Suprapubic skin (tissue), 4 donors: ENCODE results near the gene RAB40C. TPM values are rescaled to one million over a fixed set of nuclear protein-coding genes. Genes with fewer than 3 reads are reported as not detected.
A peak's percentile ranks its signal among the peaks of the same experiment; 100 is the strongest.

Experiments used
- DNase-seq, 2 donors: peaks; one replicate each; pipeline ENCODE4 v3.0.0-alpha.2; 2019; ENCODE audit warnings: low spot score in 2 of 2
- H3K27ac ChIP-seq: fragments of 200-600 bp; sonication (generic); one replicate; pipeline ENCODE4 v1.5.1; 2019
- H3K27me3 ChIP-seq: fragments of 200-600 bp; sonication (generic); one replicate; pipeline ENCODE4 v1.5.1; 2019
- H3K36me3 ChIP-seq: fragments of 200-600 bp; sonication (generic); one replicate; pipeline ENCODE4 v1.5.1; 2019
- H3K4me1 ChIP-seq: fragments of 200-600 bp; sonication (generic); one replicate; pipeline ENCODE4 v1.5.1; 2019
- H3K4me3 ChIP-seq: fragments of 200-600 bp; sonication (generic); one replicate; pipeline ENCODE4 v1.5.1; 2019; ENCODE audit warnings: mild to moderate bottlenecking
- H3K9me3 ChIP-seq: fragments of 200-600 bp; sonication (generic); one replicate; pipeline ENCODE4 v1.5.1; 2019
- CTCF ChIP-seq, 2 donors: fragments of 200-600 bp in 1 of 2; fragments of 450-650 bp in 1 of 2; sonication (generic) in 1 of 2; IDR thresholded peaks; one replicate each; pipeline ENCODE4 v1.5.1; 2016 to 2019; ENCODE audit warnings: antibody characterized with exemption in 2 of 2, mild to moderate bottlenecking in 1 of 2, moderate library complexity in 1 of 2
- EP300 ChIP-seq: sonication (generic); formaldehyde crosslinking; IDR thresholded peaks from one replicate; pipeline ENCODE4 v1.6.1; 2017; ENCODE audit warnings: antibody characterized with exemption
- POLR2A ChIP-seq, 2 donors: fragments of 450-650 bp; IDR thresholded peaks; one replicate each; pipeline ENCODE4 v1.6.1; 2017; ENCODE audit warnings: antibody characterized with exemption in 2 of 2, mild to moderate bottlenecking in 2 of 2, moderate library complexity in 2 of 2
- POLR2AphosphoS5 ChIP-seq, 3 donors: sonication (generic); formaldehyde crosslinking; IDR thresholded peaks; one replicate each; pipeline ENCODE4 v1.6.1; 2017; ENCODE audit warnings: antibody characterized with exemption in 3 of 3
- WGBS: methylation state at CpG from one replicate; pipeline ENCODE4 v1.1.5; 2018; 5-methylcytosine and 5-hydroxymethylcytosine counted together
- total RNA-seq, 4 donors: library from RNA; depleted of rRNA; stranded (reverse); fragments of >200 nt; gene quantifications; one replicate each; pipeline ENCODE4 v1.1.0, GENCODE V29; 2016

The RAB40C gene
- total RNA-seq, 4 donors from 2014 or later, result 77.8 to 116 (median 110) TPM

DNA sequence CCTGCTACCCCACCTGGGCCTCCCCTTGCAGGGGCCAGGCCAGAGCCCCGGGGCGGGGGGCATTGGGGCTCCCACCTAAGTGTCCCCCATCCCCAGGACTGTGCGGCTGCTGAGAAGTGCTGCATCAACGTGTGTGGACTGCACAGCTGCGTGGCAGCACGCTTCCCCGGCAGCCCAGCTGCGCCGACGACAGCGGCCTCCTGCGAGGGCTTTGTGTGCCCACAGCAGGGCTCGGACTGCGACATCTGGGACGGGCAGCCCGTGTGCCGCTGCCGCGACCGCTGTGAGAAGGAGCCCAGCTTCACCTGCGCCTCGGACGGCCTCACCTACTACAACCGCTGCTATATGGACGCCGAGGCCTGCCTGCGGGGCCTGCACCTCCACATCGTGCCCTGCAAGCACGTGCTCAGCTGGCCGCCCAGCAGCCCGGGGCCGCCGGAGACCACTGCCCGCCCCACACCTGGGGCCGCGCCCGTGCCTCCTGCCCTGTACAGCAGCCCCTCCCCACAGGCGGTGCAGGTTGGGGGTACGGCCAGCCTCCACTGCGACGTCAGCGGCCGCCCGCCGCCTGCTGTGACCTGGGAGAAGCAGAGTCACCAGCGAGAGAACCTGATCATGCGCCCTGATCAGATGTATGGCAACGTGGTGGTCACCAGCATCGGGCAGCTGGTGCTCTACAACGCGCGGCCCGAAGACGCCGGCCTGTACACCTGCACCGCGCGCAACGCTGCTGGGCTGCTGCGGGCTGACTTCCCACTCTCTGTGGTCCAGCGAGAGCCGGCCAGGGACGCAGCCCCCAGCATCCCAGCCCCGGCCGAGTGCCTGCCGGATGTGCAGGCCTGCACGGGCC lies 42.8 kb downstream of the RAB40C start:
- TF ChIP-seq POLR2A (IDR thresholded peaks at IDR 0.05) (no peak), EP300 (no peak), CTCF (IDR thresholded peaks at IDR 0.05) (no peak), POLR2AphosphoS5 (IDR thresholded peaks at IDR 0.05) (no peak)

GRCh38 chr16:633336-634050 lies 43.6 kb downstream of the RAB40C start:
- WGBS, result 94% methylated on average over 42 of the region's 74 CpGs
- Histone ChIP-seq H3K4me3 (no peak overlapping the region), H3K27ac (no peak overlapping the region), H3K4me1 (peaks cover 43% of the 10 kb centered on the region), H3K36me3 (peaks cover 24% of the 10 kb centered on the region), H3K9me3 (no peaks in the 10 kb centered on the region), H3K27me3 (no peaks in the 10 kb centered on the region)
- TF ChIP-seq CTCF (IDR thresholded peaks at IDR 0.05) (no peak), POLR2AphosphoS5 (IDR thresholded peaks at IDR 0.05) (no peak), EP300 (no peak), POLR2A (IDR thresholded peaks at IDR 0.05) (no peak)
- no peak for DNase-seq

More for the DNA sequence above, 42.8 kb downstream of the RAB40C start:
- Histone ChIP-seq H3K4me1 (peaks cover 43% of the 10 kb centered on the region), H3K36me3 (peaks cover 32% of the 10 kb centered on the region), H3K27ac (no peak overlapping the region), H3K4me3 (no peak overlapping the region), H3K27me3 (no peaks in the 10 kb centered on the region), H3K9me3 (no peaks in the 10 kb centered on the region)
- DNase-seq, result no peak
- 91% methylated on average over 17 of the region's 67 CpGs for WGBS

- Histone ChIP-seq H3K27ac (no peak overlapping the region), H3K9me3 (no peaks in the 10 kb centered on the region), H3K4me3 (no peak overlapping the region), H3K27me3 (no peaks in the 10 kb centered on the region), H3K36me3 (peaks cover 19% of the 10 kb centered on the region), H3K4me1 (peaks cover 43% of the 10 kb centered on the region)
- no peak for DNase-seq
- TF ChIP-seq POLR2AphosphoS5 (IDR thresholded peaks at IDR 0.05) (no peak), POLR2A (IDR thresholded peaks at IDR 0.05) (no peak), CTCF (IDR thresholded peaks at IDR 0.05) (no peak), EP300 (no peak)
- WGBS, result 91% methylated on average over 15 of the region's 22 CpGs
These were observed 44.3 kb downstream of the RAB40C start for GRCh38 chr16:634051-634670.

- DNase-seq, result no peak
- peaks cover 18% of the 10 kb centered on the region for H3K36me3 ChIP-seq
- H3K9me3 ChIP-seq, result no peaks in the 10 kb centered on the region
- peak overlapping the region; percentile 95 for H3K4me3 ChIP-seq
- H3K27me3 ChIP-seq, result no peaks in the 10 kb centered on the region
- no peak overlapping the region for H3K27ac ChIP-seq
- 68% methylated on average over 6 of the region's 7 CpGs for WGBS
- peaks cover 35% of the 10 kb centered on the region for H3K4me1 ChIP-seq
- TF ChIP-seq POLR2A (IDR thresholded peaks at IDR 0.05), result no peak
- TF ChIP-seq CTCF (IDR thresholded peaks at IDR 0.05), result no peak
- no peak for TF ChIP-seq POLR2AphosphoS5 (IDR thresholded peaks at IDR 0.05)
- no peak for TF ChIP-seq EP300
These were observed 45.1 kb downstream of the RAB40C start for GRCh38 chr16:634996-635395.
